ENCODE measurements around the gene C2orf76.

DNA sequence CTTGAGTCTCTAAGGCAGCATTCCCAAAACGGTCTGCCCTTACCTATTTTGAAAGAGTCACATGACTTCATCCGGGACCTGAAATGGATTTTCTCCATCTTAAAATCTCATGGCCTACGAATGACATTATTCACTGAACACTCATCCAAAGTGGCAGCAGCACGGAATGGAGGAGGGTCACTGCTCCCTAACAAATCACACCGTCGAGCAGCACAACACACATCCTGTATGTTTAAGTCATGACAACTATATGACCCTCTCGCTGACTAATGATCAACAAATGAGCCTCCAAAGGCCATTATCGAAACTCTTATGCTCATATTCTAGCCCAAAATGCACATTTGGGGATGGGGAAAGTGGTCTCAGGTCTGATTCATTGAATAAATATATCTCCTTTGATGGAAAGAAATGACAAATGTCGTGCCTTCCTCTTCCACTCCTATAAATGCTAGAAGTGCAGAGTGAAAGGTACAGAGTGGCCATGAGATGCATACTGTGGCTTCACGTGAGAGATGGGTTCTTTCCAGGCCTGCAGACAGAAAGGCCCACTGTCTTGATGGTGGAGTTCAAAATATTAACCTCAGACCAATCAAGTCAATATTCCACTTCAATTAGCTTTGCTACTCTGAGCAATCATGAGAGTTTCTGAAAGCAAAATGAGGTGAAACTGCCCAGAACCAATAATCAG, 70.8 kb downstream of the C2orf76 start:
- no peak for TF ChIP-seq EZH2 (IDR thresholded peaks at IDR 0.05; ENCODE audit: insufficient read depth, poor library complexity, severe bottlenecking)
- no peak for TF ChIP-seq EZH2phosphoT487 (IDR thresholded peaks at IDR 0.05; ENCODE audit: insufficient read depth, low read depth)
